GM18499 (cell line): Measurements from ENCODE around the gene ADARB1.

Experiments
- ATAC-seq: cut with Tn5 transposase; IDR thresholded peaks from one replicate; pipeline ENCODE4 v1.9.1; 2021; ENCODE audit warnings: moderate number of reproducible peaks; ENCODE audit not compliant: insufficient read depth, unreplicated experiment

The ADARB1 gene

DNA sequence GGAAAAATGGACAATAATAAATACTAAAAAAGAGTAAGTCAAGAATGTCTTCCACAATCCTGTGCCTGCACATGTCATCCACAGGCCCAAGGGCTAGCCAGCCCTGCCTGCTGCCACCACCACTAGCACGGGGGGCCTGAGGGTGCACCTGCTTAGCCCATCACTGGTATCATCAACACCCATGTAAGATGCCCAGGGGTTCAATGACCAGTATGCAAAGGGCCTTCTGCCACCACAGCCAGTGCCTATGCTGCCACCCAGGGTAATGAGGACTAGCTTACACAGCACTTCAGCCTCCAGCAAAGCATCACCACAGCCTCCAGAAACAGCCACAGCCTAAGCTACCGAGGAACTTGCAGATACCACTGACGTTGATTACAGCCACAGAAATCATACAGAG, 167.0 kb downstream of the ADARB1 start:
- no peak for ATAC-seq

DNA sequence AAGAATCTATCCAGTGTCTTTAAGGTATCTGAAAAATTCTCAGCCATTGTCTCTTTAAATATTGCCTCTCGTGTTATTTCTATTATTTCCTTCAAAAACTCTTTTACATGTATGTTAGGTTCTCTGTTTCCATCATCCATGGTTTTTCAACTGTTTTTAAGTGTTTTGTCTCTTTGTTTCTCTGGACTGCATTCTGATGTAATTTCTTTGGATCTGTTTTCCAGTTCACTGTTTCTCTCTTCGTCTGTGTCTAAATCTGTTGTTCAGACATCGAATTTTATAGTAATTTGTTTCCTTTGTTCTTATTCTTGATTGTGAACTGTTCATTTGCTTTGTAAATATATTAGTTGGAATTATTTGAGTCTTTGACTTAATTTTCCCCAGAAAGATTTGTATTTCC, 169.2 kb downstream of the ADARB1 start:
- no peak for ATAC-seq

DNA sequence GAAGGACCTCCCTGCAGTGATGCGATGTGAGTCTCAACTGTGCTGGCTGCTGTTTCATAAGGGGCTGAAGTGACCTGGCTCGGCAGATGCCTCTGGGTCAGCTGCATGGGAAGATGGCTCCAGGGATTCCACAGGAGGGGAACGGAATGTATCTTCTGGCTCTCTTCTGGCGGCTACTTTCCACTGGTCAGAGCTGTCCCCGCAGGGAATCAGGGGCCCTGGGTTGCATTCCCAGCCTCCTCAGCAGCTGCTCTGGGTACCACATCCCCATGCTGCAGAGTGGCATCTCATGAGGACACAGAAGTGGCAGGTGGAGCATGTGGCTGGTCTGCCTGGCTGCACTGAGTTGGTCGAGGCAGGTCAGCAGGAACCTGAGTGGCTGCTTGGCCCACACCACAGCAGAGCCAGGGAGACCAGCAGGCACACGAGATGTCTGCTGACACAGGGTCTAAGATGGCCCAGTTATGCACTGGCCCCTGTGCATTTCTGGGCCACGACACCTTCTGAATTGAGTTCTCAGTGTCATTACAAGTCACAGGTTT, 170.5 kb downstream of the ADARB1 start:
- ATAC-seq: no peak

DNA sequence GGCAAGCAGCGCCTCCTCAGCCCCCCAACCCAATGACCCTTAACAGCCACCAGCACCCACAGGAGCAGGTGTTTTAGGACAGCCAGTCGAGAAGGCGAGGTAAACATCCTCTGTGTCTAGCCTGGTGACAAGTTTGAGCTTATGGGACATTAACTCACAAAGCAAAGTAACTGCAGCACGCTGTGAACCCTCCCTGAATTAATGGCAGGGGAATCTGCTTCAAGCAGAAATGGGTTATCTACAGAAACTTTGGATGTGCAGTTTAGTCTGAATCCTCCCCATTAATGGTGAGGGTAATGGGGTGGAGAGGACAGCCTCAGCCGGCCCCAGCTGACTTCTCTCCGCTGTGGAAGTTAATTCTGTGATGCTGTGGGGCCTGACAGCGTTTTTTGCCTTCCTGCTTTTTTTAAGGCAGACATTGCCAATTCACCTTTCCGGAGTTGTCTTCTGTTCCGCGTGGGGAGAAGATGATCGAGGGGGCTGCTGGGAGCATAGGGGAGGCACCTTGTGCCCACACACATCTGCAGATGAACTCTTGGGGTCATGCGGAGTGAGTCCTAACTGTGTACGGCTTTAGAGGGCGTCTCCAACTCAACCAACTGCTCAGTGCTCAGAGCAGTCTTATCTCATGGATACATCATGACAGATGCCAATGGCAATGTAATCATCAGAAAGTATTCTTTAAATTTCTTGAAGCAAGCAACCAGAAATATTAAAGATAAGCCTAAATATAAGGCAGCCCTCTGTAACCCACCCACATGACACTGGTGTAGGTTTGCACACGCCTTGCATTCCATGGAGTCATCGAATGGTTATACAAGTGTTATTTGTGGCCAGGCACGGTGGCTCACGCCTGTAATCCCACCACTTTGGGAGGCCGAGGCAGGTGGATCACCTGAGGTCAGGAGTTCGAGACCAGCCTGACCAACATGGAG, 172.3 kb downstream of the ADARB1 start:
- ATAC-seq: no peak

DNA sequence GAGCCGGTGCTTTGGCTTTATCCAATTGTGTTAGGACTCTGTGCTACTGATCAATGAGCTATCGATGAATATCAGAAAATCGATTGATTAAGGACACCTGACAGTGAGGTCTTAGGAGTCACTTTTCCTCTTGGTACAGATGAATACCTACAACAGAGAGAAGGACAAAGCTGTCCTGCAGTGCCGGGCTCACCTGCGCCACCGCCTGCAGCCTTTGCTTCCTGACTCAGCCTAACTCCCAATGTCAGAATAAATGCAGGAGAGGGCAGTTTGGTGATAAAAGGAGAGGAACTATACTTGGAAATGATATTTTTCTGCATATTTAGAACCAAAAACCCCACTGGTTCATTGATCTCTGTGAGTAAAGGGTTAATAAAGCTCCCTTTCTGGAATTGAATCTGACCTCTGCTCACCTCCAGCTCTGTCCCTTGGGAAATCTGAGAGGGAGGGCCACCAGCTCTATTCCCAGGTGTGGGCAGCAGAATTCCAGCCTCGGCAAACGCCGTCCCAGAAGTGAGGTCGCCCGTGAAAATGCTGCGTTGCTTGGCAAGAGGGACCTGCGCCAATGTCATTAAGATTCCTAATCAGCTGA, 174.0 kb downstream of the ADARB1 start:
- no peak for ATAC-seq

DNA sequence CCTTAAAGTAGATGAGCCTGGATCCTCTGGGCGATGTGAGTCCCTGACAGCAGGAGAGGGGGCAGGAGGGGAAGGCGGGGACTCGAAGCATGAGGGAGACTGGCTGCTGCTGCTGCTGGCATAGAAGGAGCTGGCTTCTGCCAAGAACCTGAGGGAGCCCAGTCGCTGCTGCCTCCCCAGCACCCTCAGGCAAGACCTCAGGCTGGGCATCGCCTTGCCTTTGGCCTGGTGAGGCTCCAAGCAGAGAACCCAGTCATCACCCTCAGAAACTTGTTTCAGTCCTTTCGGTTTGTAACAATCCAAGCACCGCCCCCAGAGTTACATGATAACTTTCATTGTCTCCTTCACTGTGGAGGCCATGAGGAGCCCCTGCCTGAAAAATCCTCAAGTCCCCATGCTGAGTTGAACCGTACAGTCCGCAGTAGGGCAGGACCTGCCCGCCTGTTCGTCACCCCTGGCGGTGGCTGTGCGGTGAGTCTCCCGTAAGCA, 174.6 kb downstream of the ADARB1 start:
- no peak for ATAC-seq

DNA sequence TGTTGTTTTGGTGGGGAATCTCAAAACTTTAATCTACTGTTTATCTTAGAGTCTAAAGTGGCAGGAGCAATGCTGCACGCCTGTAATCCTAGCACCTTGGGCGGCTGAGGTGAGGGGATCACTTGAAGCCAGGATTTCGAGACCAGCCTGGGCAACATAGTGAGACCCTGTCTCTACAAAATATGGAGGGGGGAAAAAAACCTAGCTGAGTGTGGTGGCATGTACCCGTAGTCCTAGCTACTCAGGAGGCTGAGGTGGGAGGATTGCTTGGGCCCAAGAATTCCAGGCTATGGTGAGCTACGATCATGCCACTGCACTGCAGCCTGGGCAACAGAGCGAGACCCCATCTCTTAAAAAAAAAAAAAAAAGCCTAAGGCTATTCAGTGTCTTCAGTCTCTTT, 175.2 kb downstream of the ADARB1 start:
- no peak for ATAC-seq

DNA sequence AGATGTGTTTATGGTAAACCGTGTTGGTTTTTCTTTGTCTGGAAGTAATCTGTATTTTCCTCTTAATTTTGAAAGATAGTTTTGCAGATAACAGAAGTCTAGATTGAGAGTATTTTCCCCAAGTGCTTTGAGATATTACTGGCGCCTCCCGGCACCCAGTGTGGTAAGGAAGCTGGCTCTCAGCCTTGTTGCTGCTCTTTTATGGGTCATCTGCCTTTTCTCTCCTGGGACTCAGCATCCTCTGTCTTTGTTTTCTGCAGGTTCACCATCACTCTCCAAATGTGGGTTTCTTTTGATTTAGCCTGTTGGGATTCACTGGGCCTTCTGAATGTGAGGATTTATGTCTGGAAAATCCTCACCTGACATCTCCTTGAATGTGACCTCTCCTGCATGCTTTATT, 175.9 kb downstream of the ADARB1 start:
- no peak for ATAC-seq

DNA sequence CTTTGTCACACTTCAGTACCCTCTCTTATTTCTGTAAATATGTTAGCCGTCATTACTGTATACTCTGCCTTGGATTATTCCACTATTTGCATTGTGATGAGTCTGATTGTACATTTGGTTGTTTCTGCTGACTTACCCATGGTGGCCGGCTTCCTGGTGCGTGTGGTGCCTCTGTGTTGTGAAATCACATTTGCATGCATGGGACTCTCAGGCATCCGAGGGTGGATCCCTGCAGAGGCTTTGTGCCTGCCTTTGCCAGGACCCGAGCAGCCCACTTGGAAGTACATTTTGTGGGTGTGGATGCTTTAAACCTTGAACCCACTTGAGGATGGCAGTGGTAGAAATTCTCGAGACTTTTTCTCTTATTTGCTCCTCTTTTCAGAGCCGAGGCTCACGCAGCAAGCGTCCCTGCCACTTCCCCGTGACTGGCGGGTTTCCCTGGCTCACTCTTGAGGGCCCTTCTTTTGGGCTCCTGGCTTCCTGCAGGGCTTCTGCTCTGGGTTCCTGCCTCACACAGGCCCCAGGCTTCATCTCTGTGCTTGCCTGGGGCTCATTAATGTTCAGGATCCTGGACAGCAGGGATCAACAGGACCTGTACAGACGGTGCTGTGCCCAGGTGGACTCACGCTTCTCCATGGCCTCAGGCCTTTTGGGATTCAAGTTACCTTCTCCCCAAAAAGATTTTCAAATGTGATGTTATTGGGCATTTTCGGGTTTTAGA, 176.7 kb downstream of the ADARB1 start:
- no peak for ATAC-seq

DNA sequence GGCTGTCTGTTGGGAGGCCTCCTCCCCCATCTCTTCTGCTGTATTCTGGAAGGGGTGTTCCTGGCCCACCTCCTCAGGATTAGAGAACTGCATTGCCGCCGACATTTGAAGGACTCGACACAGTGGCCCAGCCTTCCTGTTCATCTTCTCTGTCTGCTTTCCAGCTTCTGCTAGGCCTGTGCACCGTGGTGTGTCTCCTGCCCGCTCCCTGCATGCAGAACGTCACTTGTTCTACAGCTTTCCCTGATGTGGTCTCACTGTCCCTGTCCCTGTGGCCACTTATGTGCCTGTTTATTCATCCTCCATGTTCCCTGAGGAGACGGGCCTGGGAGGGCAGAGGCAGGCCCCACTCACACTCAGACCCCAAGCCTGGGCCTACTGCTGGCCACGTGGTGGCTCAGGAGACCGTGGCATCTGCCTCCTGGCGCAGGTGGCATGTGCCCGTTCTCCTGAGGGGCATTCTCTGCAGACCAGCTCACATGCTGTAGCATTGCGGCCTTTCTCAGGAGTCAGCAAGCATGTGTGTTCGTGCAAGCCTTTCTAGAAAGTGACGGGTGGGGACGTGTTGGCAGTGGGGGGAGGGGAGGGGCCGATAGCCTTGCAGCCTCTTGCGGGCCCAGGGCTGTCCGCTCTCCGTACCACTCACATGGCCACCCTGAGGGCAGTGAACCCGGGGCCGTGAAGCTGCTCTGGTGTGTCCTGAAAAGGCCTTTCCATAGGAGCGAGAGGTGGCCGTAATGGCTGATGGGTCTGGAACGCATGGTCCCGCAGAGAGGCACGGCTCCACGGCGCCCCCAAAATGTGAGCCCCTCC, 177.5 kb downstream of the ADARB1 start:
- ATAC-seq: no peak

DNA sequence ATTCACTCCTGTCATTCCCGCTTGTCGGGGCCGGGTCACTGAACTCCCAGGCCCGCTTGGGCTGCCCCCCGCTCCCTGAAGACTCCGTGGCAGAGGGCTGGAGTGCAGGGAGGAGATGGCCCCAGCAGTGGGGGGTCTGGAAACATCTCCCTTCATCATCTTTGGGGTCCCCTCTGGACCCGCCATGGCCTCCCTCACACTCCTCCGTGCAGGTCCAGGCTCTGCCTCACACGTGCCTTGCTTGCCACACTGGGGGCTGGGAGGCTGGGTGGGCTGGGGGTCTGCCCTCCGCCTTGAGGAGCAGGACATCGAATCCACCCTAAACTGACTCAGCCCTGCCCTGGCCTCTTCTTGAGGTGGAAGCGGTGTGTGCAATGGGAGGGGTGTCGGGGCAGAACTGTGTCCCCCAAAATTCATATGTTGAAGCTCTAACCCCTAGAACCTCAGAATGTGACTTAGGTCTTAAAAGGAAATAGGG, 178.1 kb downstream of the ADARB1 start:
- ATAC-seq: no peak

DNA sequence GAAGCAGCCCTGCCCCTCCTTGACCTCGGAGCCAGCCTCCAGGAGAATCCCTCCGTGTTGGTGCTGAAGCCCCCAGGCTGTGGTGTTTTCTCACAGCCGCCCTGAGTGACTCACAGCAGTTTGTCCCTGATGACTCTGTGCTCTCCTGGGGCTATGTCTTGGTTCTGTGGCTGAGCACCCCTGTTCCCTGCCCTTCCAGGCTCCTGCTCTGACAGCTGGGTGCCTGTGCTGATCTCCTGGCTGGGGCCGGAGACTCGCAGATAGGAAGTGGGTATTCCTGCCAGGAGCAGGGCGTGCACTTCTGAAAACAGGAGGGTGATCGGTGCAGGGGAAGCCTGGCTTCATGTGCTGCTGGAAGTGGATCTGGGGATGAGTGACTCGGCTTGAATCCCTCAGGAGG, 178.8 kb downstream of the ADARB1 start:
- no peak for ATAC-seq

DNA sequence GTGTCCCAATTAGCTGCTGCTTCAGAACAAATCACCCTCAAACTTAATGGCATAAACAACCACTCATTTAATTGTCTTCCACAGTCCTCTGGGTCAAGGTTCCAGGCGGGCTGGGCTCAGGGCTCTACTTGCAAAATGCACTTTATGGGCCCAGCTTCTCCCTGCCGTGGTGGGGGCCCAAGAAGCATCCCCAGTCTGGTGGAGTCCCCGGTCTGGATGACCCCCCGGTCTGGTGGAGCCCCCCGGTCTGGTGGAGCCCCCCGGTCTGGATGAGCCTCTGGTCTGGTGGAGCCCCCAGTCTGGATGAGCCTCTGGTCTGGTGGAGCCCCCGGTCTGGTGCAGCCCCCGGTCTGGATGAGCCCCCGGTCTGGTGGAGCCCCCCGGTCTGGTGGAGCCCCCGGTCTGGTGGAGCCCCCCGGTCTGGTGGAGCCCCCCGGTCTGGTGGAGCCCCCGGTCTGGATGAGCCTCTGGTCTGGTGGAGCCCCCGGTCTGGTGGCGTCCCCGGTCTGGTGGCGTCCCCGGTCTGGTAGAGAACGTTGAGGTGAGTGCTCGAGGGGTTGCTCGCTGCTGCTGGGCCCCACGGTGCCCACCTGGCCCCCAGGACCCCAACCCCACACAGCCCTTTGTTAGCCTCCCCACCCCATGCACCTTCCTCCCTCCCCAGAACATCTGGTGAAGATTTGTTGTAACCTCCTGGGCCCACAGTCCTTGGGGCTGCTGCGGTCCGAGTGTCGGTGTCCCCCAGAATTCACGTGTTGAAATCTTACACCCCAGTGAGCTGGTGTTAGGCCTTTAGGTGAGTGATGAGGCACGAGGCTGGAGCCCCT, 179.5 kb downstream of the ADARB1 start:
- ATAC-seq: no peak

DNA sequence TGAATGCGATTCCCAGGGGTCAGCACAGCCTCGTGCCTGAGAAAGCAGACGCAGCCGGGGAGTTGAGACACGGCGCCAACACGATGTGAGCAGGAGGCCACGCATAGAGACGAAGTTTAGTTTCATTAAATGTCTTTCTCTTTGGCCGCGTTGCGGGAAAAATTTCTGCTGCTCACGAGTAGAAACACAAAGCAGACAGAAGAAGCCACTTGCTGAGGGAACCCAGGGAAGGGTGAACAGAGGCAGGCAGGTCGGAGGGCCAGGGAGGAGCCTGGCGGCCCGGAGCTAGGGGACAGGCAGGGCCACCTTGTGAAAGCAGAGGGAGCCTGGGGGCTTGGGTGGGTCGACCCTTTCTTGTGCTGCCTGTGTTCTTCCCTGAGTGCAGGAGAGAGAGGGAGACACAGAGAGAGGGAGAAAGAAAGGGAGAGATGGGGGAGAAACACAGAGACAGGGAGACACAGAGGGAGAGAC, 180.1 kb downstream of the ADARB1 start:
- no peak for ATAC-seq

DNA sequence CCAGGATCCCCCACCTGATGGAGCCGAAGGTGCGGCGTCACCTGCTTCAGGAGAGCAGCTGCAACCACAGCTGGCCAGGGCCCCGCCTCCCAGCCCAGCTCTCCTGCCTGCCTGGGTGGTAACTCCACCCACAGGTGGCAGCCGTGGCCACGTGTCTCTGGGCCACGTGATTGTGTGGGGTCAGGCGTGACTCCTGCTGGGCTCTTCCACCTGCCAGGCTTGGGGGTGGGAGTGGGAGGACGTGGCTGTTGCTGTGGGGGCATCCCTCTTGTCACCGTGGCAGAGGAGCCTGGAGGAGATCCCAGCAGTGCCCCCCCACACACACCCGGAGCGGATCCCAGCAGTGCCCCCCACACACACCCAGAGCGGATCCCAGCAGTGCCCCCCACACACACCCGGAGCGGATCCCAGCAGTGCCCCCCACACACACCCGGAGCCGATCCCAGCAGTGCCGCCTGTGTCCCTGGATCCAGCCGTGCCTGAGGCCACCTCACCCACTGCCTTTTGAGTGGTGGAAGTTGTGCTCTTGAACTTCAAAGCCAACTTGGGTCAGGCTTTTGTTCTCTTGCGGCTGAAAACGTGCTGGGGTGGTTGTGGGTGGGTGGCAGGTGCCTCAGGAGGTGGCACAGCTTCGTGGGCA, 181.1 kb downstream of the ADARB1 start:
- no peak for ATAC-seq

DNA sequence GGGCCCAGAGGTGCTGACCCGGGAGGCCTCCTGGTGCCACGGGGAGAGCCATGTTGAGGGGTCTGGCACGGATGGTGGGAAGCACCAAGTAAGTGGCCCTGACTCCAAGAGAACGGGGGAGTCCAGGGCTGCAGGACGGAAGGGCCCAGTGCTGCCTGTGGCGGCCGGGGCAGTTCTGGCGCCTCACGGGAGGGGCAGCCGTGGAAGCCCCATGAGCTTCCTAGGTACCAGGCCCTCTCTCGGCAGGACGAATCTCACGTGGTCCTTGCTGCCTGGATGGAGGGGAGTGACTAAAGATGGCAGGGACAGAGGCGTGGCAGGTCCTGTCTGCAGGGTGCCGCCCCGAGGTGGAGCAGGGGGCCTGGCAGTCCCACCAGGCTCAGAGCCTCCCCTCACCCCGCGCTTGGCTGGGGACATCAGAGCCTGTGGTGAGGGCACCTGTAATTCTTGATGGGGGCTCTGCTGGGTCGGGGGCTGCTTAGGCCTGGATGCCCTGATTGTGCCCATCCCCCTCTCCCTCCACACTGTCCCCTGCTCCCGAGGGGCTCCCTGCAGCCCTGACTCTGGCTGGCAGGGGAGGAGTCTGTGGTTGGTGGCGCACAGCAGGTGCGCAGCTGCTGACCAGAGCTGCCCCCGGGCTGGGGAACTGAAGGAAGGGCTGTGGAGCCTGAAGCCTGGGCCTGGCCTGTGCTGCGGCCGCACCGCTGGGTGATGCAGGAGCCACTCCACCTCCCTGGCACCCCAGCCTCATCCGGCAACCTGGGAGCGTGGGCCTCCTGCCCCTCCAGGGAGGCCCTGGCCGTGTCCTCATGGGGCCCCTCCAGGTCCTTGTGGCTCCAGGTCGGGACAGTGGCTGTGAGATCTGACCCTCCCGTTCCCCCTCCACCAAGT, 181.9 kb downstream of the ADARB1 start:
- ATAC-seq: no peak

DNA sequence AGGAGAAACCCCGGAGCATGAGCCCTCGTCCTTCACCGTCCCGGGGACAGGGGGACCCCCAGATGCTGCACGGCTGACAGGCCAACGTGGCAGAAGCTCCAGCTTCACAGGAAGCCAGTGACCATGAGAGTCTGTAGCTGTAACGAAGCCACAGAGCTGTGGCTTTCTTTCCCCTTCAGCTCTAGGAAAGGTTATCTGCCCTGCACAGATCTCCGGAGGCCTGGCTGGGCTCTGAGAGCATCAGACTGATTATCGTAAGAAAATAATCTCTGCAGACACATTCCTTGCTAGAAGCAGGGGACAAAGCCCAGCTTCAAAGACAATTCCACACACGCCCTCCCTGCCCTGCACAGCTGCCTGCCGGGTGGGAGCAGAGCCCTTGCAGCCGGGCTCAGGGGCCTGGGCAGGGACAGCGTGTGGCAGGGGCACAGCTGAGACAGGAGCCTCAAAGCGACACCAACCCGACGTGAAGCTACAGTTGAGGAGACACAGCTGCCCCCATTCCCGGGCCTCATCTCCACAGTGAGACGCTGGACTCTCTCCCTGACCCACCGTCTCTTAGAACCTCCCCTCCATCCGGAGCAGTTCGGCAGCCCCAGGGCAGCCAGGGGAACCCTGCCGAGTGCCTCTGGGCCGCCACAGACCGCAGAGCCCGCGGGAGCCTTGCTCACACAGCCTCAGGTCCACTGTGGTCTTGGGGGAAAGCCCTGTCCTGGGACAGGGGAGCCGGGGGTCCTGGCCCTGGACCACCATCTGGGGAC, 182.7 kb downstream of the ADARB1 start:
- ATAC-seq: no peak
